ENCODE measurements around the gene ANKHD1. TPM values are rescaled to one million over a fixed set of nuclear protein-coding genes. Genes with fewer than 3 reads are reported as not detected.
A peak's percentile ranks its signal among the peaks of the same experiment; 100 is the strongest.

ANKHD1 gene, protein sequence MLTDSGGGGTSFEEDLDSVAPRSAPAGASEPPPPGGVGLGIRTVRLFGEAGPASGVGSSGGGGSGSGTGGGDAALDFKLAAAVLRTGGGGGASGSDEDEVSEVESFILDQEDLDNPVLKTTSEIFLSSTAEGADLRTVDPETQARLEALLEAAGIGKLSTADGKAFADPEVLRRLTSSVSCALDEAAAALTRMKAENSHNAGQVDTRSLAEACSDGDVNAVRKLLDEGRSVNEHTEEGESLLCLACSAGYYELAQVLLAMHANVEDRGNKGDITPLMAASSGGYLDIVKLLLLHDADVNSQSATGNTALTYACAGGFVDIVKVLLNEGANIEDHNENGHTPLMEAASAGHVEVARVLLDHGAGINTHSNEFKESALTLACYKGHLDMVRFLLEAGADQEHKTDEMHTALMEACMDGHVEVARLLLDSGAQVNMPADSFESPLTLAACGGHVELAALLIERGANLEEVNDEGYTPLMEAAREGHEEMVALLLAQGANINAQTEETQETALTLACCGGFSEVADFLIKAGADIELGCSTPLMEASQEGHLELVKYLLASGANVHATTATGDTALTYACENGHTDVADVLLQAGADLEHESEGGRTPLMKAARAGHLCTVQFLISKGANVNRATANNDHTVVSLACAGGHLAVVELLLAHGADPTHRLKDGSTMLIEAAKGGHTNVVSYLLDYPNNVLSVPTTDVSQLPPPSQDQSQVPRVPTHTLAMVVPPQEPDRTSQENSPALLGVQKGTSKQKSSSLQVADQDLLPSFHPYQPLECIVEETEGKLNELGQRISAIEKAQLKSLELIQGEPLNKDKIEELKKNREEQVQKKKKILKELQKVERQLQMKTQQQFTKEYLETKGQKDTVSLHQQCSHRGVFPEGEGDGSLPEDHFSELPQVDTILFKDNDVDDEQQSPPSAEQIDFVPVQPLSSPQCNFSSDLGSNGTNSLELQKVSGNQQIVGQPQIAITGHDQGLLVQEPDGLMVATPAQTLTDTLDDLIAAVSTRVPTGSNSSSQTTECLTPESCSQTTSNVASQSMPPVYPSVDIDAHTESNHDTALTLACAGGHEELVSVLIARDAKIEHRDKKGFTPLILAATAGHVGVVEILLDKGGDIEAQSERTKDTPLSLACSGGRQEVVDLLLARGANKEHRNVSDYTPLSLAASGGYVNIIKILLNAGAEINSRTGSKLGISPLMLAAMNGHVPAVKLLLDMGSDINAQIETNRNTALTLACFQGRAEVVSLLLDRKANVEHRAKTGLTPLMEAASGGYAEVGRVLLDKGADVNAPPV (N-terminal part only)
- 100 to 1,000 TPM in 4 of 9 donors, 10 to 100 TPM in 5; 64.3 to 141 (median 99.4) TPM for total RNA-seq
- 100 to 1,000 TPM in 1 of 3 donors, 10 to 100 TPM in 2; 58.2 to 141 (median 70.9) TPM for polyA plus RNA-seq
- long read RNA-seq, donor 1, partial matches to known transcripts, result 18 of 21 reads
- long read RNA-seq, donor 1, other reads (novel, unspliced or antisense), result 0 of 21 reads
- long read RNA-seq, donor 2, partial matches to known transcripts, result 5 of 15 reads
- long read RNA-seq, donor 2, other reads (novel, unspliced or antisense), result 0 of 15 reads
- long read RNA-seq, donor 3, full-length matches to known transcripts, result 2 of 7 reads
- long read RNA-seq, donor 3, partial matches to known transcripts, result 5 of 7 reads
- long read RNA-seq, donor 3, other reads (novel, unspliced or antisense), result 0 of 7 reads
- long read RNA-seq, donor 4, partial matches to known transcripts, result 21 of 25 reads
- long read RNA-seq, donor 4, other reads (novel, unspliced or antisense), result 3 of 25 reads
- long read RNA-seq, donor 5, transcript ANKHD1-205 (11 exons, 2,135 nt), result major isoform, 8 of 69 reads
- long read RNA-seq, donor 5, partial matches to known transcripts, result 34 of 69 reads
- long read RNA-seq, donor 5, other reads (novel, unspliced or antisense), result 27 of 69 reads
- long read RNA-seq, donor 6, partial matches to known transcripts, result 3 of 4 reads
- long read RNA-seq, donor 6, other reads (novel, unspliced or antisense), result 0 of 4 reads
- long read RNA-seq, donor 7, partial matches to known transcripts, result 10 of 10 reads
- long read RNA-seq, donor 7, other reads (novel, unspliced or antisense), result 0 of 10 reads
- long read RNA-seq, donor 8, full-length matches to known transcripts, result 9 of 22 reads
- long read RNA-seq, donor 8, partial matches to known transcripts, result 13 of 22 reads
- long read RNA-seq, donor 8, other reads (novel, unspliced or antisense), result 0 of 22 reads
- long read RNA-seq, donor 9, partial matches to known transcripts, result 6 of 9 reads
- long read RNA-seq, donor 9, other reads (novel, unspliced or antisense), result 0 of 9 reads
- long read RNA-seq, donor 10, partial matches to known transcripts, result 0 of 6 reads
- long read RNA-seq, donor 10, other reads (novel, unspliced or antisense), result 0 of 6 reads

DNA sequence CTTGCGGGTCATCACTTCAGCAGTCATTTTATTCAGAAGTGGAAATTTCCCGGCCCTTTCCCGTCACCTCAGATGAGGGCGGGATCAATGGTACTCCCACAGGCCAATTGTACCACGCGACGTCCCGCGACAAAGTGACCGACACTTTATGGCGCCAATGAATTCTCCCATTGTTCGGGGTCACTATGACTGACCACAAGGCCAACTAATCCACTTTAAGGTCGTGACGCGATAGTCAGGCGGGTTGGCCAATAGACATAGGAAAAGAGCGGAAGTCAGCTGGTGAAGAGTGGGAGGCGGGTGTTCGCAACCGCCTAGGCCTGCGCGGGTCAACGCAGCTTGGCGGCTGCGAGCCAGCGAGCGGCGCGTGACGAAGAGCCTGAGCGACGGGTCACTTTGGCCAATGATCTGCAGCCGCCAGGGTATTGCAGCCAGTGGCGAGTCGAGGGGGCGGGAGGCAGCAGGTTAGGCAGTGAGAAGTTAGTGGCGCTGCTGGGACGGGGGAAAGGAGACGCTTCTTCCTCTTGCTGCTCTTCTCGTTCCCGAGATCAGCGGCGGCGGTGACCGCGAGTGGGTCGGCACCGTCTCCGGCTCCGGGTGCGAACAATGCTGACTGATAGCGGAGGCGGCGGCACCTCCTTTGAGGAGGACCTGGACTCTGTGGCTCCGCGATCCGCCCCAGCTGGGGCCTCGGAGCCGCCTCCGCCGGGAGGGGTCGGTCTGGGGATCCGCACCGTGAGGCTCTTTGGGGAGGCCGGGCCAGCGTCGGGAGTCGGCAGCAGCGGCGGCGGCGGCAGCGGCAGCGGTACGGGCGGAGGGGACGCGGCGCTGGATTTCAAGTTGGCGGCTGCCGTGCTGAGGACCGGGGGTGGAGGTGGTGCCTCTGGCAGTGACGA, at the start of gene ANKHD1:
Gene ANKHD1, plus strand, starts transcription at position 472 of the 896 bp plus-strand sequence. Its CDS starts 135 bp downstream, at position 607.
- 0 to 1% (median 0%) methylated on average over 28 to 83 of the region's 83 CpGs for WGBS, 4 donors
- H3K4me3 ChIP-seq, result peak within 1 kb of the TSS; percentile 72 to 98 (median 92)
- intact Hi-C loops (cut with DNase I), result no loop called here
- H3K9me3 ChIP-seq (replicated peaks in 1 of 3), result no peaks in the 10 kb centered on the region
- H3K27ac ChIP-seq, result peak within 1 kb of the TSS; percentile 93 to 99 (median 98)
- DNase-seq, result peak; percentile 99 to 100 (median 100)
- H3K4me1 ChIP-seq (replicated peaks in 1 of 2), result peaks cover 14 to 36% of the 10 kb centered on the region in 2 donors
- TF ChIP-seq POLR2A (IDR thresholded peaks at IDR 0.05), result peak; percentile 96 to 100
- no peak for TF ChIP-seq CTCF (IDR thresholded peaks at IDR 0.05)
- H3K36me3 ChIP-seq (replicated peaks in 1 of 2), result no peaks in the 10 kb centered on the region
- H3K27me3 ChIP-seq, result no peaks in the 10 kb centered on the region

GRCh38 chr5:140355546-140355945, 46.1 kb upstream of the ANKHD1 start:
- H3K4me3 ChIP-seq, result no peak overlapping the region
- intact Hi-C loops (cut with DNase I), result loop anchor here (5.0 to 10.0 kb wide), 2 partner anchors 188 to 201 kb away; no protein-coding TSS in a partner anchor

More at GRCh38 chr5:140355546-140355945, 46.1 kb upstream of the ANKHD1 start:
- TF ChIP-seq POLR2A (IDR thresholded peaks at IDR 0.05) (no peak), CTCF (IDR thresholded peaks at IDR 0.05) (no peak)
- H3K9me3 ChIP-seq (replicated peaks in 1 of 3), result no peaks in the 10 kb centered on the region
- H3K27ac ChIP-seq, result no peak overlapping the region
- no peaks in the 10 kb centered on the region for H3K27me3 ChIP-seq
- no peak for DNase-seq
- H3K36me3 ChIP-seq (replicated peaks in 1 of 2), result no peaks in the 10 kb centered on the region
- 75 to 87% (median 82%) methylated on average over 7 of the region's 7 CpGs for WGBS, 4 donors
- peaks cover 4 to 7% of the 10 kb centered on the region in 2 donors for H3K4me1 ChIP-seq (replicated peaks in 1 of 2)
